Measurements from ENCODE around the gene ATRN.

Gene ATRN

GRCh38 chr20:3679749-3680700 is 209.2 kb downstream of the ATRN start:
- no peaks in the 10 kb centered on the region for H3K4me1 ChIP-seq (ENCODE audit: insufficient read depth, low read length, severe bottlenecking)
- no peak overlapping the region for H3K4me2 ChIP-seq (ENCODE audit: low read length)
- H3K36me3 ChIP-seq (ENCODE audit: insufficient read depth, low read length), result no peaks in the 10 kb centered on the region
- H4K20me1 ChIP-seq (ENCODE audit: insufficient read depth, low read length), result no peaks in the 10 kb centered on the region
- H2AFZ ChIP-seq (ENCODE audit: low read length), result no peak overlapping the region
- H3K27me3 ChIP-seq (ENCODE audit: insufficient read depth, low read length), result peaks cover 4% of the 10 kb centered on the region; the same call in 1 of the 2 replicates
- no peaks in the 10 kb centered on the region for H3F3A ChIP-seq (ENCODE audit: insufficient read depth, low read length)
- no peaks in the 10 kb centered on the region for H3K79me2 ChIP-seq (ENCODE audit: insufficient read depth, low read length)
- H3K4me3 ChIP-seq (ENCODE audit: low read depth, low read length, poor library complexity, severe bottlenecking), result no peak overlapping the region
- TF ChIP-seq EZH2 (IDR thresholded peaks at IDR 0.05; ENCODE audit: borderline replicate concordance, low read length) (no peak), CTCF (IDR thresholded peaks at IDR 0.05; ENCODE audit: low read length) (no peak)
- no peaks in the 10 kb centered on the region for H3K9me2 ChIP-seq (ENCODE audit: low read depth, low read length)
- no peak overlapping the region for H3K9ac ChIP-seq (ENCODE audit: low read length)
- no peaks in the 10 kb centered on the region for H3K9me3 ChIP-seq (ENCODE audit: low read length)
- no peak overlapping the region for H3K27ac ChIP-seq (ENCODE audit: low read depth, low read length, poor library complexity, severe bottlenecking)

- Histone ChIP-seq H3K4me1 (ENCODE audit: insufficient read depth, low read length, severe bottlenecking) (no peaks in the 10 kb centered on the region), H3K9me2 (ENCODE audit: low read depth, low read length) (no peaks in the 10 kb centered on the region), H3K27ac (ENCODE audit: low read depth, low read length, poor library complexity, severe bottlenecking) (no peak overlapping the region), H2AFZ (ENCODE audit: low read length) (no peak overlapping the region), H3K79me2 (ENCODE audit: insufficient read depth, low read length) (no peaks in the 10 kb centered on the region), H3F3A (ENCODE audit: insufficient read depth, low read length) (no peaks in the 10 kb centered on the region), H3K9ac (ENCODE audit: low read length) (no peak overlapping the region), H3K4me3 (ENCODE audit: low read depth, low read length, poor library complexity, severe bottlenecking) (no peak overlapping the region), H3K27me3 (ENCODE audit: insufficient read depth, low read length) (peaks cover 6% of the 10 kb centered on the region; the same call in 1 of the 2 replicates), H3K9me3 (ENCODE audit: low read length) (no peaks in the 10 kb centered on the region), H3K36me3 (ENCODE audit: insufficient read depth, low read length) (no peaks in the 10 kb centered on the region), H3K4me2 (ENCODE audit: low read length) (no peak overlapping the region), H4K20me1 (ENCODE audit: insufficient read depth, low read length) (no peaks in the 10 kb centered on the region)
- no peak for TF ChIP-seq EZH2 (IDR thresholded peaks at IDR 0.05; ENCODE audit: borderline replicate concordance, low read length)
- no peak for TF ChIP-seq CTCF (IDR thresholded peaks at IDR 0.05; ENCODE audit: low read length)
Observed at GRCh38 chr20:3680701-3681351, 210.0 kb downstream of the ATRN start.

- TF ChIP-seq EZH2 (IDR thresholded peaks at IDR 0.05; ENCODE audit: borderline replicate concordance, low read length) (no peak), CTCF (IDR thresholded peaks at IDR 0.05; ENCODE audit: low read length) (no peak)
- H3K27ac ChIP-seq (ENCODE audit: low read depth, low read length, poor library complexity, severe bottlenecking), result no peak overlapping the region
- no peaks in the 10 kb centered on the region for H3F3A ChIP-seq (ENCODE audit: insufficient read depth, low read length)
- H4K20me1 ChIP-seq (ENCODE audit: insufficient read depth, low read length), result no peaks in the 10 kb centered on the region
- no peaks in the 10 kb centered on the region for H3K36me3 ChIP-seq (ENCODE audit: insufficient read depth, low read length)
- H3K27me3 ChIP-seq (ENCODE audit: insufficient read depth, low read length), result peaks cover 6% of the 10 kb centered on the region; the same call in 1 of the 2 replicates
- no peak overlapping the region for H2AFZ ChIP-seq (ENCODE audit: low read length)
- no peaks in the 10 kb centered on the region for H3K4me1 ChIP-seq (ENCODE audit: insufficient read depth, low read length, severe bottlenecking)
- H3K9ac ChIP-seq (ENCODE audit: low read length), result no peak overlapping the region
- no peaks in the 10 kb centered on the region for H3K79me2 ChIP-seq (ENCODE audit: insufficient read depth, low read length)
- no peaks in the 10 kb centered on the region for H3K9me3 ChIP-seq (ENCODE audit: low read length)
- H3K4me2 ChIP-seq (ENCODE audit: low read length), result no peak overlapping the region
- H3K9me2 ChIP-seq (ENCODE audit: low read depth, low read length), result no peaks in the 10 kb centered on the region
- H3K4me3 ChIP-seq (ENCODE audit: low read depth, low read length, poor library complexity, severe bottlenecking), result no peak overlapping the region
Observed at GRCh38 chr20:3681352-3681930, 210.6 kb downstream of the ATRN start.

Data from OCI-LY1 (cell line).